HEK293T (cell line): ENCODE data around the gene PDPN.
"Not testable (repeated sequence)": the region's sequence is repeated elsewhere in the genome, so short reads cannot be mapped to it uniquely, and the experiment has no call there.

Experiments used
- CTCF ChIA-PET: fragments of 350-600 bp; formaldehyde crosslinking; extraction: SDS; loops from one replicate; lab custom pipeline; 2021; ENCODE audit warnings: antibody characterized with exemption, inconsistent platforms; lab: Yijun Ruan, JAX
- POLR2A ChIA-PET: fragments of 350-600 bp; formaldehyde crosslinking; extraction: SDS; loops from one replicate; lab custom pipeline; 2020; ENCODE audit warnings: antibody characterized with exemption, inconsistent platforms; lab: Yijun Ruan, JAX
- DNase-seq: peaks from one replicate; pipeline ENCODE4 v3.0.0; 2012; ENCODE audit warnings: mixed read lengths; ENCODE audit errors: extremely low spot score
- ARNT ChIP-seq: fragments of 450-650 bp; IDR thresholded peaks from 2 replicates; pipeline ENCODE4 v1.6.1; 2017; ENCODE audit warnings: mild to moderate bottlenecking
- BHLHE40 ChIP-seq: fragments of 450-650 bp; IDR thresholded peaks from 2 replicates; pipeline ENCODE4 v1.6.1; 2016; ENCODE audit warnings: mild to moderate bottlenecking, moderate library complexity, borderline replicate concordance
- CTBP1 ChIP-seq: fragments of 450-650 bp; IDR thresholded peaks from 2 replicates; pipeline ENCODE4 v1.6.1; 2016; ENCODE audit warnings: borderline replicate concordance
- ELF4 ChIP-seq: fragments of 450-650 bp; IDR thresholded peaks from 2 replicates; pipeline ENCODE4 v1.6.1; 2017; ENCODE audit warnings: antibody characterized with exemption
- FOXA1 ChIP-seq: fragments of 450-650 bp; IDR thresholded peaks from 2 replicates; pipeline ENCODE4 v1.6.1; 2016; ENCODE audit warnings: mild to moderate bottlenecking
- FOXK2 ChIP-seq: fragments of 450-650 bp; IDR thresholded peaks from 2 replicates; pipeline ENCODE4 v1.6.1; 2016; ENCODE audit warnings: mild to moderate bottlenecking
- FOXM1 ChIP-seq: fragments of 450-650 bp; IDR thresholded peaks from 2 replicates; pipeline ENCODE4 v1.6.1; 2017; ENCODE audit warnings: mild to moderate bottlenecking, borderline replicate concordance
- HDGF ChIP-seq: fragments of 450-650 bp; IDR thresholded peaks from 2 replicates; pipeline ENCODE4 v1.6.1; 2017; ENCODE audit warnings: antibody characterized with exemption, borderline replicate concordance
- L3MBTL2 ChIP-seq: fragments of 450-650 bp; conservative IDR thresholded peaks from 2 replicates; pipeline ENCODE4 v1.6.1; 2016; ENCODE audit warnings: mild to moderate bottlenecking
- LEF1 ChIP-seq: fragments of 450-650 bp; IDR thresholded peaks from 2 replicates; pipeline ENCODE4 v1.6.1; 2017; ENCODE audit warnings: mild to moderate bottlenecking, borderline replicate concordance
- NFRKB ChIP-seq: fragments of 450-650 bp; IDR thresholded peaks from 2 replicates; pipeline ENCODE4 v1.6.1; 2016; ENCODE audit warnings: mild to moderate bottlenecking, moderate library complexity
- SP1 ChIP-seq: fragments of 450-650 bp; IDR thresholded peaks from 2 replicates; pipeline ENCODE4 v1.6.1; 2017
- SUZ12 ChIP-seq: fragments of 450-650 bp; IDR thresholded peaks from 2 replicates; pipeline ENCODE4 v1.6.1; 2016; ENCODE audit warnings: mild to moderate bottlenecking
- TARDBP ChIP-seq: fragments of 450-650 bp; IDR thresholded peaks from 2 replicates; pipeline ENCODE4 v1.6.1; 2016
- ZNF384 ChIP-seq: fragments of 450-650 bp; IDR thresholded peaks from 2 replicates; pipeline ENCODE4 v1.6.1; 2016
- TF ChIP-seq, protein P1 (sequence below): fragments of 450-650 bp; IDR thresholded peaks from 2 replicates; pipeline ENCODE4 v1.6.1; 2016

Gene PDPN

DNA sequence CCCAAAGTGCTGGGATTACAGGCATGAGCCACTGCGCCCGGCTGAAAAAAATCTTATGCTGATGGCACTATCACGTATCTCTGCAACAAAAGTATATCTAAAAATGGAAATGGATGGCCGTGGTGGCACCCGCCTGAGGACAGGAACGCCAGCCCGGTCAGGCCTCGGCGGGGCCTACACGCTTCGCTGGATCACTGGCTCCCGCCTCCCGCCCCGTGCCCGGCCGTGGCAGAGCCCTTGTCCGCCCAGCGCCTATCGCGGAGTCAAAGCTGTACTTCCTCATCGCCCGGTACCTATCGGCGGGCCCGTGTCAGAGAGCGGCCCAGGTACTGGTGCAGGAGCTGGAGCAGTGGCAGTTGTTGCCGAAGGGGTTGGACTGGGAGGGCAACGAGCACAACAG lies 28.8 kb upstream of the PDPN start:
- POLR2A ChIA-PET: no interaction called here
- TF ChIP-seq, protein P1, sequence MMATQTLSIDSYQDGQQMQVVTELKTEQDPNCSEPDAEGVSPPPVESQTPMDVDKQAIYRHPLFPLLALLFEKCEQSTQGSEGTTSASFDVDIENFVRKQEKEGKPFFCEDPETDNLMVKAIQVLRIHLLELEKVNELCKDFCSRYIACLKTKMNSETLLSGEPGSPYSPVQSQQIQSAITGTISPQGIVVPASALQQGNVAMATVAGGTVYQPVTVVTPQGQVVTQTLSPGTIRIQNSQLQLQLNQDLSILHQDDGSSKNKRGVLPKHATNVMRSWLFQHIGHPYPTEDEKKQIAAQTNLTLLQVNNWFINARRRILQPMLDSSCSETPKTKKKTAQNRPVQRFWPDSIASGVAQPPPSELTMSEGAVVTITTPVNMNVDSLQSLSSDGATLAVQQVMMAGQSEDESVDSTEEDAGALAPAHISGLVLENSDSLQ: no peak
- no peak for TF ChIP-seq L3MBTL2
- TF ChIP-seq ELF4: no peak
- no peak for TF ChIP-seq FOXM1
- no peak for TF ChIP-seq BHLHE40
- no peak for TF ChIP-seq FOXK2
- TF ChIP-seq SUZ12: no peak
- no peak for TF ChIP-seq TARDBP
- no peak for TF ChIP-seq ZNF384
- TF ChIP-seq FOXA1: no peak
- no peak for TF ChIP-seq NFRKB
- no peak for TF ChIP-seq ARNT
- TF ChIP-seq CTBP1: no peak
- no peak for TF ChIP-seq SP1
- no peak for TF ChIP-seq LEF1
- DNase-seq: no peak
- CTCF ChIA-PET: no interaction called here

DNA sequence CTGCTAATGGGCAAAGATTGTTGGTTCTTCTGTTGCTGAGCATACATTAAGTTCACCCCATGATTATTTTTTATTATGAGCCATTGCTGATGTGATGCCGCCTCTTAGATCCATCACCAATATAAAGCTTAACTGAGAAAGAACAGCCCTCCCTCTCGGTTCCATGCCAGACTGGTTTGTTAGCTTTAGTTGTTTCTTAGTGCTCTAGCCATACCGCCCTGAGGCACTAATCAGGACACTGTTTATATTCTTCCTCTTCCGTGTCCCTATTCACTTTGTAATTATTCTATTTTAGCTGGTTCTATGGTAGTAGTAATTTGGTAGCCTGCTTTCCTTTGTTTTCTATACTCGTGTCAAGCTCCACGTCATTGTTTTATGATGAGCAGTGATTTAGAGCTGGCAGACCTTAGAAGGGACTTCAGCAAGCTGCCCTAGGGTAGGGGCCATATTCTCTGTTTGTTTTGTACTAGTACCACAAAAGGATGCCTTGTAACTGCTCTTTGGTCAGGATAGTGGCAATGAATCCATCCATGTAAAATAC lies 27.3 kb upstream of the PDPN start:
- no peak for DNase-seq
- no peak for TF ChIP-seq HDGF
- TF ChIP-seq, protein P1: no peak
- no peak for TF ChIP-seq FOXM1
- no peak for TF ChIP-seq BHLHE40
- no peak for TF ChIP-seq NFRKB
- no peak for TF ChIP-seq ELF4
- no peak for TF ChIP-seq ARNT
- no peak for TF ChIP-seq ZNF384
- no peak for TF ChIP-seq CTBP1
- ChIA-PET POLR2A (no interaction called here), CTCF (interaction anchor here (0.6 kb wide), 1 partner anchor 13 kb away, joined by 3 read pairs; no protein-coding TSS in a partner anchor)

- POLR2A ChIA-PET: no interaction called here
- no peak for DNase-seq
- CTCF ChIA-PET: interaction anchor here (0.6 kb wide), 1 partner anchor 1492 kb away, joined by 4 read pairs; no protein-coding TSS in a partner anchor
- TF ChIP-seq SUZ12 (no peak), ELF4 (no peak), TARDBP (no peak), BHLHE40 (no peak), CTBP1 (no peak), FOXM1 (no peak), FOXA1 (no peak), SP1 (no peak), ARNT (no peak), FOXK2 (no peak)
These were observed 23.1 kb upstream of the PDPN start for GRCh38 chr1:13560541-13560940.

DNA sequence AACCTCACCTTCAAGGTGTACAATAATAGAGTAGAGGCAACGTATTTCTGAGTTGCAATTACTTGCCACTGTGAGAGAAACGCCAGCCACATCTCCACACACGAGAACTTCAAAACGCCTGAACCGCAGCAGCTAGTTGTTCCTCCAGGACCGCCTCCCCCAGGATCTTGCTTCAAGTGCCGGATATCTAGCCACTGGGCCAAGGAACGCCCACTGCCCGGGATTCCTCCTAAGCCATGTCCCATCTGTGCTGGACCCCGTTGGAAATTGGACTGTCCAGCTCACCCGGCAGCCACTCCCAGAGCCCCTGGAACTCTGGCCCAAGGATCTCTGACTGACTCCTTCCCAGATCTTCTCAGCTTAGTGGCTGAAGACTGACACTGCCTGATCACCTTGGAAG lies 20.7 kb upstream of the PDPN start:
- DNase-seq, CTCF ChIA-PET, POLR2A ChIA-PET: not testable (repeated sequence)

DNA sequence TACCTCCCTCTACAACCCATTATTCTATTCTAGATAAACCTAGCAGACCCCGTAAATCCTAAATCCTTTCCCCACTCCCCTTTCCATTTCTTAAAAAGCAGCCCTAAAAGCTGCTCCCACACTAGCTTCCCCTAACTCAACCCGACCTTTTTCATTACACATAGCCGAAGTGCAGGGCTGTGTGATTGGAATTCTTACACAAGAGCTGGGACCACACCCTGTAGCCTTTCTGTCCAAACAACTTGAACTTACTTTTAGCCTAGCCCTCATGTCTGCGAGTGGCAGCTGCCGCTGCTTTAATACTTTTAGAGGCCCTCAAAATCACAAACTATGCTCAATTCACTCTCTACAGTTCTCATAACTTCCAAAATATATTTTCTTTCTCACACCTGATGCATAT lies 19.6 kb upstream of the PDPN start:
- no peak for DNase-seq
- ChIA-PET CTCF (no interaction called here), POLR2A (no interaction called here)
- TF ChIP-seq SP1 (no peak), L3MBTL2 (no peak), FOXM1 (no peak), FOXA1 (no peak), FOXK2 (no peak), ELF4 (no peak), NFRKB (no peak), BHLHE40 (no peak), LEF1 (no peak), ARNT (no peak), TARDBP (no peak), CTBP1 (no peak), SUZ12 (no peak)

GRCh38 chr1:13570435-13570834 lies 13.2 kb upstream of the PDPN start:
- POLR2A ChIA-PET: interaction anchor here (0.8 kb wide), 1 partner anchor 13 kb away, joined by 3 read pairs; the partner anchor contains the start of gene PDPN
- CTCF ChIA-PET: interaction anchor here (0.9 kb wide), 1 partner anchor 12 kb away, joined by 4 read pairs; no protein-coding TSS in a partner anchor
- DNase-seq: not testable (repeated sequence)

DNA sequence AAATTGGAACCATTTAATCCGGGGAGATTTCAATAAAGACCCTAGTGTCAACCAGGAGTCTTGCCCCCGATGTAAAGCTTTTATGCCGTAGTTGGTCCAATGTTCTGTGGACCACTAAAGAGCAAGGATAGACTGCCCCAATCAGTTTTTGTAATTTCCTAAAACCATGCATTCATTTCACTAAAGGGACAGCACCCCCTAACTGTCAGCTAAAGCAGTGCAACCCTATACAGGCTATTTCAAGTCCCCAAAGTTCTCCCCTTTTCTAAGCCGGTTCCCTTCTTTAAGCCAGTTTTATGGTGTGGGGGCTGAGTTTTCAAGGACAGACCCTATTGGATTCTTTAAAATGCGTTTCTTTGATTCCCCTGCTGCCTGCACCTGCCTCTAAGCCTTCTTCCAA lies 12.7 kb upstream of the PDPN start:
- no peak for TF ChIP-seq HDGF
- TF ChIP-seq ELF4: no peak
- TF ChIP-seq TARDBP: no peak
- no peak for TF ChIP-seq SP1
- no peak for TF ChIP-seq L3MBTL2
- no peak for TF ChIP-seq FOXK2
- TF ChIP-seq SUZ12: no peak
- no peak for TF ChIP-seq LEF1
- no peak for TF ChIP-seq BHLHE40
- TF ChIP-seq ARNT: no peak
- TF ChIP-seq FOXA1: no peak
- TF ChIP-seq, protein P1: no peak
- TF ChIP-seq CTBP1: no peak
- TF ChIP-seq FOXM1: no peak
- CTCF ChIA-PET: interaction anchor here (0.9 kb wide), 1 partner anchor 11 kb away, joined by 4 read pairs; no protein-coding TSS in a partner anchor
- POLR2A ChIA-PET: no interaction called here
- DNase-seq: no peak
